GM18511 (cell line): ENCODE results near the gene PIK3R6.
A peak's percentile ranks its signal among the peaks of the same experiment; 100 is the strongest.
"Not testable (repeated sequence)": the region's sequence is repeated elsewhere in the genome, so short reads cannot be mapped to it uniquely, and the experiment has no call there.

Source experiments
- ATAC-seq: cut with Tn5 transposase; IDR thresholded peaks from one replicate; pipeline ENCODE4 v1.9.1; 2021; ENCODE audit warnings: mild to moderate bottlenecking, moderate library complexity; ENCODE audit not compliant: unreplicated experiment

The PIK3R6 gene

DNA sequence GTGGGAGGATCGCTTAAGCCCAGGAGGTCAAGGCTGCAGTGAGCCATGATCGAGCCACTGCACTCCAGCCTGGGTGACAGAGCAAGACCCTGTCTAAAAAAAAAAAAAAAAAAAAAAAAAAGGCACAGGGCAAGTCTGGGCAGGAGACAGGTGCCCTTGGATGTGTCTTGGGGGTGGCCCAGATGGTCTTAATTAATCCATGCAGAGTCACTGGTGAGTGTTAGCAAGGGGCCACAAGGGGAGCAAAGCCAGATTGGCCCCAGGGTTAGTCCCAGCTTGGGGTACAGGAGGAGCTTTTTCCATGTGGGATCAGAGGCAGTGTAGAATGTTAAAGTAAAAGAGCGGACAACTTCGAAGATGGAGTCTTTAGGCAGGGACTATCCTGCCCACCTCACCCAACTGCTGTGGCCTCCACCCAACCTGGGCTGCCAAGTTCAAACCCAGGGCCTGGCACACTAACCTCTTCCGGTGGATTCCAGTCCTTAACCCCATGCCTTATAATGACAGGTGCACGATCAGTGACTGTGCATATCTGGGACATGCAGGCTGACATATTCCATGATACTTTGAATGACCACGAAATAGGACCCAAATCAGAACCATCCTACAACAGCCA lies 36.1 kb downstream of the PIK3R6 start:
- no peak for ATAC-seq

DNA sequence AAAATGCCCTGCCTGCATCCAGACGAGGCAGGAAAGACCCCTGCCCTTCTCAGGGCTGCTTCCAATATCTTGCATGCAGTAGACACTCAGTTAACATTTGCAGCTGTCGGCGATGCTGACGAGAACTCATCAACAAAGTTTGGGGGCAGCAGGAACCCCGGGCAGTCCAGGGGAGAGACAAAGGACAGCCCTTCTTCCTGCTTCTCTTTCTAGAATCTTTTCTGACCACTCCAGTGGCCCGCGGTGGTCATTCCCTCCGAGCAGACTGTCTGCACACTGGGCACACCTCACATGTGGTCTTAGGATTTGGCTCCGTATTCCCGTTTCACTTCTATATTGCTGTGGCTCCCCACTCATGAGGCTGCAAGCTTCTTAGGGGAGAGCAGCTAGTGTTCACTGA lies 37.3 kb downstream of the PIK3R6 start:
- ATAC-seq = no peak

DNA sequence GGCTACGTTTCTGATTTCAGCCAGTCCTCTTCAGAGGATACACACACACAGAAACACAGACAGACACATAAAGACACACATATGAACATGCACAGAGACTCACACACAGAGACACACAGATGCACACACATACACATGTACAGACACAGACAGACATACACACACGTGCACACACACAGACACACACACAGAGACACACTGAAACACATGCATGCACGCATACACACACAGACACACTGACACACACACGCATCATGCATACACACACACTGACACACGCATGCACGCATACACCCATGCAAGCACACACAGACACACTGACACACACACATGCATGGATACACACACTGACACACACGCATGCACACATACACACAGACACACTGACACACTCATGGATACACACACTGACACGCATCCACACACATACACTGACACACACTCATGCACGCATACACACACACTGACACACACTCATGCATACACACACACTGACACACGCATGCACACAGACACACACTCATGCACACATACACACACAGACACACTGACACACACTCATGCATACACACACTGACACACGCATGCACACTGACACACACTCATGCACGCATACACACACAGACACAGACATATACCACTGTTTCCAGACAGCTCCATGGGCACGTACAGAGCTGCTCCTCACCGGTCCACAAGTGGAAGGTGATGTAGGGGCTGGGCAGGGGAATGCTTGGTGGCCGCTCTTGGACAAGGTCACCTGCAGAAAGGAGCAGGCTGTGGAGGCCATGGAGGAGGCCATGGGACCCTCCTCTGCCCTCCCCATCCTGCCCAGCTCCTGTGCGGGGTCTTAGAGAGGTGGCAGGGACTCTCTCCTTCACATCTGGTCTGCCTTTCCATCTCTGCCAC lies 38.2 kb downstream of the PIK3R6 start:
- no peak for ATAC-seq

DNA sequence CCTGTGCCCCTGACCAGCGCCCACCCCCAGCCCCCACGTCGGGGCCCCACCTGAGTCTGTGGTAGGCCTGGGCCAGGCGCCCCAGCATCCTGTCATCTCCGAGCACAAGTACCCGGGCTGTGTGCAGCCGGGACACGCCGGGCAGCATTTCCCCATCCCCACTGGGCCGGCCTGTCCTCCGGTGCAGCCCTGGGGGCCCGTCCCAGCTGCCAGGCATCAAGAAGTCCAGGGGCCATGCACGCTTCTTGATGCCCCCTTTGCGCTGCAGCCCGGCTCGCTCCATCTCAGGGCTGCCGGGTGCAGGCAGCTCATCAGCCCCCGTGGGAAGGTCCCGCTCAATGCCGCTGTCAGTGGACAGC lies 39.0 kb downstream of the PIK3R6 start:
- no peak for ATAC-seq

DNA sequence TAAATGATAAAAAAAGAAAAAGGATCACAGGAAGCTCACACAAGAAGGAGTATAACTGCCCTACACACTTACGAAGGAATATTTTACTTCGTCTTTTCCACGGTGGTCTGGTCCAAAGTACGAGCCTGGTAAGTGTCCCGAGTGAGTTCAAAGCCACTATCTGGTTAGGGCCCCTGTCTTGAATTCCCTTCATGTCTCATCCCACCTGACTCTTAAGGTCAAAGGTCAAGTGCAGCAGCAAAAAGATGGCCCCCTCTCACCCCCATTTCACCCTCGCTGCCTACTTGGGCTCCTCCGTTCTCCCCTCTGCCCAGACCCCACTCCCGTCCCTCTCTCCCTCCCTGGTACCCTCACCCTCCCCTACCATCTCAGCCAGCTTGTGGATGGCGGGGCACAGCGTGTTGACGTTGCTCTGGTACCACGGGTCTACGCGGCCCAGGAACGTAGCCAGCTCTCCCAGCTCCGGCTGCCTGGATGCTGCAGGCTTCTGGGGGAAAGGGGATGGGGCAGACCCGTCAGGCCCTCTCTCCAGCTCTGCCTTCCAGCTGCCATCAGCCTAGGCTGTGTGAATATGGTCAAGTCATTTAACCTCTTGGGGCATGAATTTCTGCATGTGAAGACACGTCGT lies 40.6 kb downstream of the PIK3R6 start:
- no peak for ATAC-seq

DNA sequence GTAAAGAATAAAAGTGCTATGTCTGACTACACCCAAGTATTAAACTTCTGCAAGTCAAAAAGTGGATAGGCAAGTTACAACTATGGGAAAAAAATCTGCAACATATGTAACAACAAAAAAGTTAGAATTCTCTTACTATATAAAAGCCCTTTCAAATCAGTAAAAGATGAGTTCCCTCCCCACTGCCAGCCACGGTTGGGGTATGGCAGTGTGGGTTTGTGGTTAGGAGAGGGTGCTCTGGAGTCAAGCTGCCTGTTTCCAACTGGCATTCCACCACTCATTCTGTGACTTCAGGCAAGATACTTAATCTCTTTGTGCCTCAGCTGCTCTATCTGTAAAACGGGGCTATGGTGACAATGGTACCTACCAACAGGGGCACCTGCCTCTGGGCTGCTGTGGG lies 41.7 kb downstream of the PIK3R6 start:
- ATAC-seq = no peak

DNA sequence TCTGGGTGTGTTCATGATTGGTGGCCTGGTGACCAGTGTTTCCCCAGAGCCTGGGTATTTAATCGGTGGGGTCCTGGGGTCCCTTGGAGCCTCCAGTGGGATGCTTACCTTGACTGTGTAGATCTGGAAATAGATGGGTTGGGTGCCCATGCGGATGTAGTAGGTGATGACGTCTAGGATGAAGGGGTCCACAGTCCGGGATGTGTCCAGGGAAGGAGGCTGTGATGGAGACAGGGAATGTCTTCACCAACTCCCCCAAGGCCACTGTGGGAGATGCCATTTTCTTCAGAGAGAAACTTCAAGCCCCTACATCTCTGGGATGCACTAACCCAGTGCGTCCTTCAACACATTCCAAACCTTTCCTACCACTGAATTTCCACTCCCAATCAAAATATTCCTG lies 44.2 kb downstream of the PIK3R6 start:
- no peak for ATAC-seq

DNA sequence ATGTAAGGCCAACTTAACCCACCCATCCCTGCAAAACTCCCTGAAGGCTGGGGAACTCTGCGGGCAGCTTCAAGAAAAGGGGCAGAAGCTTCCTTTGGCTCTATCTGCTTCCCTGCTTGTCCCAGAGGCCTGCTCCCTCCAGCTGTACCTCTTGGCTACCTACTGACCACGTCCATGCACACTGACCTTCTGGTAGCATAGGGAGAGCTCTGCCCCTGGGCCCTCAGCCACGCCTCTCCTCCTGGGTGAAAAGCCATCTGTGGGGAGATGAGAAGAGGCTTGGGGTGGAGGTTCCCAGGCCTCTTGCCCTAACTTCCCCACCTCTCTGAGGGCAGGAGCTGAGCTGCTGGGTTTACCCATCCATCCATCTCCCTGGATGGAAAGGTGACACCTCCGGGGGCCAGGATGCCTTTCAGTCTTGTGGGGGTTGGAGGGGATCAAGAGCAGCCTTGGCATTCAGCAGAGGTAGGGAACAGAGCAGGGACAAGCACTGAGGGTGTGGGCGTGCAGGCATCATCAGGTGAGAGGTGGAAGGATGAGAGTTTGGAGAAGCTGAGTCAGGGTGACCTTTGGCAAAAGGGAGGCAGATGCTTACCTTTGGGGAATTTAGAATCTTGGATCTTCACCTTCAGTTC lies 45.0 kb downstream of the PIK3R6 start:
- no peak for ATAC-seq

DNA sequence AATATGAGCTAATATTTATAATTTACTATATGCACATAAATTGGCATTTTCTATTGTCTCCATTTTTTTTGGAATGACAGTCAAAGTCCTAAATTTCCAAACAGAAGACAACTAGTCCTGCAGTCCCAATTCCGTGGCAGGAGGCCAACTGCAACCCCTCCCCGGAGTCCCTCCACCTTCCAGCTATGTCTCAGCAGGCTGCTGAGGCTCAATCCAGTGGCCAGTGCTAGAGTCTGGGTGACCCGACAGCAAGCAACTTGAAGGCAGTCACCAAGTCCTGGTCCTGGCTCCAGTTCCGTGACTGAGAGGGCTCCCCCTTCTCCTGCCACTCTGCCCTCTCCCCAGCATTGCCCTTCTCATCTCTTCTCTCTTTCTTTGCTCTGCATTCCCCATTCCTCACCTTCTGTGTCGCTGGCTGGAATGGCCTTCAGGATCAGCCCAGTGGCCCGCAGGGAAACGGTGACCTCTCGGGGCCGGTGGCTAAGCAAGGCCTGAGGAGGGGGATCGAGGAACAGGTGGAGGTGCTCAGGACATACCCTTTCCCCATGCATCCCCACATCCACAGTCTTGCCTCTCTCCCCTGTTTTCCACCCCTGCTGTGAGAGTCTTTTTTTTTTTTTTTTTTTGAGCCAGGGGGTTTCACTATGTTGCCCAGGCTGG lies 45.9 kb downstream of the PIK3R6 start:
- ATAC-seq = no peak

DNA sequence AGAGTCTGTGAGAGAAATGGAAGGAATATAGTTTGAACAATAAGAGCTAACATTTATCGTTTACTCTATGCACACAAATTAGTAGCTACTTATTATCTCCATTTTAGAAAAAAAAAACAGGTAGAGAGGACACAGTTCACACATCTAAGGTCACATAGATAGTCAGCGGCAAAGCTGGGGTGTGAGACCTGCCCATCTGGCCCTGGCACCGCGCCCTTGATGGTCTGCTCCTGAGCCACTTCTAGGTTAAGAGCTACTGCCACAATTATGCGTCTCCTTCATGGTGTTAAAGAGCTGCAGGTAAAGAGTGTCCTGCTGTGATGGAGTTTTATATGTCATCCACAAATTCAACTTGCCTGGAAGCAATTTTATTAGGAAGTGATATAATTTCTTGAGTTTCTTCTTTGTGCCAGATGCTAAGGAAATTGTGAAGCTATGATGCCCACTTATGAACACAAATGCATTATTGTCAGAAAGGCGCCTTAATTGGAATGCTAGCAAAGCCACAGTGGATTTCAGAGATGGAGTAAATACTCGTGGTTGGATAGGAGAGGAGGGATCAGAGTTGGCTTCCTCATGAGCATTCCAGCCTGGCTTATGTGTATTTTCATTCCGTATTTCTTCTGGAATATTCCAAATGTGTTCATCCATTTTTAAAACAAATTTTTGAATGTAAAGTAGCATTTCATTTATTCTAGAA lies 47.0 kb downstream of the PIK3R6 start:
- no peak for ATAC-seq

DNA sequence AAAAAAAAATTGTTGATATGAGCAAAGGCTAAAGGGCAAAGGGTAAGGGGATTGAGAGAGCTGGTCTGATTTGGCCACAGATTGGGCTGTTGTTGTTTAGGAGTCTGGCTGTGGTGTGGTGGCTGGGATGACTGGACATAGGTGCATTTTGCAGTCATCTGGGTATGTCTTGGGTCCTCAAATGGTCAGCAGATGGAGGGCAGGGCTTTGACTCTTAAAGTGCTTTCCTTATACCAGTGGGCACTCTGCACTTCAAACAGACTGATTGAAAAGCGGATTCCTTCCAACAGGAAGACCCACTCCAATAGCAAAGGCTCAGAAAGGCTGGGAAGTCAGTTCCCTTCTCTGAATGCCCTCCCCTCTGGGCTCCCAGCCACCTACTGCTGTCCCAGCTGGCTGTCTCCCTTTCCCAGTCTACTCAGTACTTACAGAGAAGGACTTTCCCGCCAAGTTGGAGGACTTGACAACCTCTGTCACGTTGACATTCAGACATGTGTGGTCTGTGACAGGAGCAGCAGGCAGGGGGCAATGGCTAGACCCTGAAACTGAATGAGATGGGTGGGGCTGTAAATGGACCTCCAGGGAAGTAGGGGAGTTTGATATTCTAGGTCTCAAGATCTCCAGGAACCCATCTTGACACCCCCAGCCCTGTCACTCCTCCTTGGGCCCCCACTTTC lies 48.7 kb downstream of the PIK3R6 start:
- no peak for ATAC-seq

DNA sequence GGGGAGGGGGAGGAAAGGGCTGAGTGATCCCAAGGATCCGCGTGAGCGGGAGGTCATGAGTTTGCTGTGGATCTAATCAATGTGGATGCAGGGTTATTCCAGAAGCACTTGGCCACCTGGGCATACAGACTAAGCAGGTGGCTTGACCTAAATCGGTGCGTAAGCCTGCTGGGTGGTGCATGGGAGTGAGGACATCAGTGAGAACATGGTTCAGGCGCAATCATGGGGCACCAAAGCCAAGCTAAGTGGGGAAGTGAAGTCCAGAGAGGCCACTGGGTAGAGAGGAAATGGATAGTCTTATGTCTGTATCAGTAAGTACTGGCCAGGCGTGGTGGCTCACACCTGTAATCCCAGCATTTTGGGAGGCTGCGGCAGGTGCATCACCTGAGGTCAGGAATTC lies 49.4 kb downstream of the PIK3R6 start:
- no peak for ATAC-seq

DNA sequence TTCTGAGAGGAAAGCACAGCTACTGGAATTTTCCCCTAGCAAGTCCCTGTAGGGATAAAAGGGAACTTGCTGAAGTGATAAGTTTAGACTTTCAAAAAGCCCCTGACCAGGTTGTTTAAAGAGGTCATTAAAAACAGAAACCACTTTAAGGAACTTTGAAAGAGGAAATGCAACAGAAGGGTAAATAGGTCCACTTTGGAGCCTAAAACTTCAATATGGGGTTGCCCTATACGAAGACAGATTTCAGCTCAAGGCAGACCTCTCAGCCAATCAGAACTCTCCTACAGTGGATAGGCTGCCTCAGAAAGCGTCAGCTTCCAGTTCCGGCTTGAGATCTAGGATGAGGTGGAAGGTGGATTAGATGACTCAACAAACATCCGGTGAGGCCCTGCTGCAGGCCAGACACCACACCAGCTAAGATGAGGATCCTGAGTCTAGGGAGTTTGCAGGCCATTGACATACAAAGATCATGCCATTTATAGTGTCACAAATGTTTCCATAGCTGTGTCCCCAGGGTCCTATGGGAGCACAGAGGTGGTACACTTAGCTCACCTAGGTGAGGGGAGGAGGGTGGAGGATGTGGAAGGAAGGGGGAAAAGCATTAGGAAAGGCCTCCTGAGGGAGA lies 60.4 kb downstream of the PIK3R6 start:
- peak; percentile 89 for ATAC-seq

DNA sequence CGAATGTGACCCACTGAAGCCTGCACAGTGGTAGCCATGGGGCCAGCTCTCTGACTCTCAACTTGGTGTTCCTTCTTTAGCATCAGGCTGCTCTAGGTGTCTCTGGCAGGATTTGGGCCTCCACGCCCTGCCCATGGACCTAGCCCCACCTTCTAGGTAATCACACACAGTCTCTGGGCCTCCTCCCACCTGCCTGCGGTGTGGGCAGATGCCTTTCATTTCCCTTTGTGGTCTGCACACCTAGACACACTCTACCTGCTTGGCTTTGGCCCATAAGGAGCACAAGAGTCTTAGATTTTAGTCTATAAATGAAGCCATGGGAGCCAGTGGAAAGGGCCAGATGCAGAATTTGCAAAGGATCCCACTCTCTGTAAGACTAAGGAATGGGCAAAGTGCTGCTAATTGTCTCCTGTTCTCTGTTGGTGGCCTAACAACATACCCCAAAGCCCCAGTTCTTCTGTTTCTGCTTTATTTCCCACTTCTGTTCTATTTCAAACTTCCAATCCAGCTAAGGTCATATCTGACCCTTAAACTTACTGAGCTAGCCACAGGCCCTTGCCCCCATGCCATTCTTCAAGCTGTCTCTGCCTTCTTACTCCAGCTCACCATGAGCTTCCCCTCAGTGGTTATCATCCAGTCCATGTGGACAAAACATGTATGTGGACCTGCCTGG lies 61.1 kb downstream of the PIK3R6 start:
- ATAC-seq = peak; percentile 33

DNA sequence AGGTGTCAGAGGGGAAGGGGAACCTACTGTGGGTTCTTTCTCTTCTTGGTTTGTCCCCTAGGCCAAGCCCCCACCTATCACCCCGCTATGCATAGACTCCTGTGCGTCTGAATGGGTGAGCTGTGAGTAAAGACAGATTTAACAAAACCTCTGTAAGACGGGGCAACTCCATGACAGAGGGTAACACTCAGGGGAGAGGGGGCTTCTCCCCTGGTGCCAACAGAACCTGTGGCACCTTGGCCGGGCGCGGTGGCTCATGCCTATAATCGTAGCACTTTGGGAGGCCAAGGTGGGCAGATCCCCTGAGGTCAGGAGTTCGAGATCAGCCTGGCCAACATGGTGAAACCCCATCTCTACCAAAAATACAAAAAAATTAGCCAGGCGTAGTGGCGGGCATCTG lies 62.1 kb downstream of the PIK3R6 start:
- ATAC-seq = not testable (repeated sequence)

DNA sequence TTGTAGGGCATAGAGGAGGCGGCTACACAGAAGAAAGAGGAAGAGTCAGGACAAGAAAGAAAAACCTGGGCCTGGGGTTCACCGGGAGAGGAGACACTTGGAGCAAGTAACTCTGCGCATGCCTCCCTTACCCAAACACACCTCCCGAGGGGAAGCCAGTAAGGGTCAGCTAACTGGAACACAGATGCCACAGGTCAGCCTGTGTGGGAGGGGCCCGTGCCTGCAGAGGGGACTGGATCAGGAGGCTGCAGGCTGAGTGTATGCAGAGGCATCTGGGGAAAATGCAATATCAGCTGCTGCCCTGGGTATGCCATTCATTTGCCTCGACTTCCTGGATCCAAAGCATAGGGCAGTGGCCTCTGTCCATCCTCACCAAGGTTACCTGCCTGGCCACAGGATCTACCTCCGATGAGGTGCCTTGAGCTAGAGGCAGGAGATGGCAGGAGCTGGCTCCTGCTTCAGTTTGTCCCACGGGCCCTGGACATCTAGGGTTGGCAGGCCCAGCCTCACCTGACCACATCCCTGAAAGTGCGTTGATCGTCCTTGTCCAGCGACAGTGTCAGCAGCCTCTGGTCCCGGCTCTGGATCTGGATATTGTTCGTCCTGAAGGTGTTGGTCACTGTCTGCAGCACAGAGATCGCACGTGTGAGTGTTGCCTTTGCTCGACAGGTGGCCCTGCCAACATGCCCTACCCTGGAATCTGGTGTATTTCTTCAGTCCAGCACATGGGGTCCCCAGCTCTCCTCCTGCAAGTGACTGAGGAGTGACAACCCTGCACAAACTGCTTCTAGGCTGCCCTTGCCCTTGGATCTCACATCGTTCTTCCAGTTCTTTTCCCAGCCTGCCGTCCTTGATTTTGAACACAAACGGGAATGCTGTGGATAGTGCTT lies 63.7 kb downstream of the PIK3R6 start:
- ATAC-seq = no peak

DNA sequence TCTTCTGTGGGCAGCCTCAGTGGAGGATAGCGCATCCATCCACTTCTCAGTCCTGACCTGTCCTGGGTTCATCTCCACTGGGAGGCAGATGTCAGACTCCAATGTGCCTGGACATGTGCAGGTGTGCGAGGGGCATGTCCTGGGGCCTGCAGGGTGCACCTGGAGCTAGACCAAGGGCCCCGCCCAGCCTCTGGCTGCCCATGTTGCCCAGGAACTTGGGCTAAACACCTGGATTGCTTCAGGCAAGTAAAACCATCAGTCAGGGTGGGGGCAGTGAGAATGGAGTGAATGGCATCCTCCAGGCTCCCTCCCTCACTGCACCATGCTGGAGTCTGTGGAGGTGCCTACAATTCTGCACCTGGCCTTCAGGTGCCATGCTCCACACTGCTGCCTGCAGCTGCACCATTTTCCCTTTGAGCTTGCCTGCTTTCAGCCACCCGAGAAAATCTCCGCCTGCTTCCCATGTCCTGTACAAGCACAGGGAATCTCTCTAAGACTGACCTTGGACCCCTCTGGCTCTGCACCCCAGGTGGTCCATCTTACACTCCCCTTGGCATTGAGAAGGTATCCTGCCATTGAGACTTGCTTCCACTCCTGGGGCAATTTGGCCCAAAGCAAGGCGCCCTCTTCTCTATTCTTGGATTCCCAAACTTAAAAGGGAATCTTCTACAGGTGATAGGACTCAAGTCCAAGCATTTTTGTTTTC lies 66.2 kb downstream of the PIK3R6 start:
- ATAC-seq = no peak
